Measurements from ENCODE around the gene DNAJB12. TPM values are rescaled to one million over a fixed set of nuclear protein-coding genes. Genes with fewer than 3 reads are reported as not detected.
A peak's percentile ranks its signal among the peaks of the same experiment; 100 is the strongest.

Gene DNAJB12
- total RNA-seq, 2 experiments from 2014 or later = 19.7 to 21.9 TPM

- intact Hi-C loops (cut with DNase I, micrococcal nuclease) = no loop called here
- CTCF ChIA-PET = interaction anchor here (0.6 to 4.9 kb wide), 4 partner anchors 8 to 1246 kb away, joined by 4 to 22 read pairs (median 4); no protein-coding TSS in a partner anchor
- POLR2A ChIA-PET = interaction anchor here (1.0 to 8.2 kb wide), 3 partner anchors 13 to 19 kb away, joined by 4 to 104 read pairs (median 6); no protein-coding TSS in a partner anchor
- Mint-ChIP-seq H3K4me1 (peaks cover 66% of the 10 kb centered on the region), H3K4me3 (no peak overlapping the region), H3K9me3 (ENCODE audit: low read depth) (no peaks in the 10 kb centered on the region), H3K27me3 (no peaks in the 10 kb centered on the region), H3K36me3 (ENCODE audit: low read depth) (peaks cover 6% of the 10 kb centered on the region), H3K27ac (peak overlapping the region; percentile 92)
- ATAC-seq (no peak), DNase-seq (no peak)
Measured at GRCh38 chr10:72316386-72316700, 38.4 kb downstream of the DNAJB12 start.

DNA sequence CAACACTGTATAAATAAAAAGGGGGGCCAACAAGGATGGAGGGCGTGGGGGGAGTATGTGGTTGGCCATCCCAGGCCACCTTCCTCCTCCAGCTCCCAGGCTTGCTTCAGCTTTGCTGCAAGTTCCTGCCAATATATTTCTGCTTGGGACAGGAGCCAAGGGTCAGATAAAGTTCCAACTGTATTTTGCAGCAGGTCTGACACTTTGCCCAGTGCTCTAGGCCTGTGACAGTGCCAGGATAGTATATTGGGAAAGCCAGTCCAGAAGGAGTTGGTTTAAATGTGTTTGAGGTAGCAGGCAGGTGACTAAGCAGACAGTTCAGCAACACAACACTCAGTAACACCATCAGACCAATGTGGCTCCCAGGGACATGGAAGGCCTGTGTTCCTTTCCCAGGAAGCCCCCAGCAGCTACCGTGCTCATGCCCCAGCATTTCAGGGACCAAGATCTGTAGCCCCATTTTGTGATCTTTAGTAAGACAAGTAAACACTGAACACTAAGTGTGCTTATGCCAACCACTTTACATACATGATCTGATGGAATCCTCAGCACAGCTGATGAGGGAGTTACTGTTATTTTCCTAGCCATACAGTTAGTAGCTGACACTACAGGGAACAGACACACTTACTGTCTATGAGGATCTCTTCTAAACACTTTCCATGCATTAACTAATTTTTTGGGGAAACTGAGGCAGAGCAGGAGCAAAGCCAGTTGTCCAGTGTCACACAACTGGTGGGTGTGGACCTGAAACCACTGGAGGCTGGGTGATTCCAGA lies 38.9 kb downstream of the DNAJB12 start:
- Mint-ChIP-seq H3K4me1 (peaks cover 66% of the 10 kb centered on the region), H3K27ac (peak overlapping the region; percentile 92), H3K9me3 (ENCODE audit: low read depth) (no peaks in the 10 kb centered on the region), H3K4me3 (no peak overlapping the region), H3K36me3 (ENCODE audit: low read depth) (peaks cover 6% of the 10 kb centered on the region), H3K27me3 (no peaks in the 10 kb centered on the region)
- no peak for ATAC-seq
- DNase-seq = no peak
- CTCF ChIA-PET = interaction anchor here (0.6 to 1.8 kb wide), 3 partner anchors 9 to 1246 kb away, joined by 4 to 5 read pairs (median 4); no protein-coding TSS in a partner anchor
- POLR2A ChIA-PET = interaction anchor here (0.6 to 8.2 kb wide), 4 partner anchors 11 to 71 kb away, joined by 4 to 104 read pairs (median 8); no protein-coding TSS in a partner anchor
- intact Hi-C loops (cut with DNase I, micrococcal nuclease) = no loop called here

- Mint-ChIP-seq H3K4me3 (no peak overlapping the region), H3K4me1 (peaks cover 66% of the 10 kb centered on the region), H3K27ac (peak overlapping the region; percentile 24), H3K9me3 (ENCODE audit: low read depth) (no peaks in the 10 kb centered on the region), H3K27me3 (no peaks in the 10 kb centered on the region), H3K36me3 (ENCODE audit: low read depth) (peaks cover 6% of the 10 kb centered on the region)
- intact Hi-C loops (cut with DNase I, micrococcal nuclease) = no loop called here
- POLR2A ChIA-PET = interaction anchor here (0.6 to 1.4 kb wide), 3 partner anchors 12 to 98 kb away, joined by 6 to 9 read pairs (median 6); no protein-coding TSS in a partner anchor
- ATAC-seq (no peak), DNase-seq (no peak)
- CTCF ChIA-PET = interaction anchor here (1.8 kb wide), 1 partner anchor 12 kb away, joined by 4 read pairs; no protein-coding TSS in a partner anchor
Measured at GRCh38 chr10:72315054-72315453, 39.7 kb downstream of the DNAJB12 start.

DNA sequence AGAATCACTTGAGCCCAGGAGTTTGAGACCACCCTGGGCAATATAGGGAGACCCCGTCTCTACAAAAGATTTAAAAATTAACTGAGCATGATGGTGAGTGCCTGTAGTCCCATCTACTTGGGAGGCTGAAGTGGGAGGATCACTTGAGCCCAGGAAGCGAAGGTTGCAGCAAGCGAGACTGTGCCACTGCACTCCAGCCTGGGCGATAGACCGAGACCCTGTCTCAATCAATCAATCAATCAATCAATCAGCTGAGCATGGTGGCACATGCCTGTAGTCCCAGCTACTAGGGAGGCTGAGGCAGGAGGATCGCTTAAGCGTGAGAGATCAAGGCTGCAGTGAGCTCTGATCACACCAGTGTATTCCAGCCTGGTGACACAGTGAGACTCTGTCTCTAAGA lies 40.5 kb downstream of the DNAJB12 start:
- POLR2A ChIA-PET = interaction anchor here (1.4 kb wide), 1 partner anchor 18 kb away, joined by 3 read pairs; no protein-coding TSS in a partner anchor
- H3K9me3 Mint-ChIP-seq (ENCODE audit: low read depth) = no peaks in the 10 kb centered on the region

DNA sequence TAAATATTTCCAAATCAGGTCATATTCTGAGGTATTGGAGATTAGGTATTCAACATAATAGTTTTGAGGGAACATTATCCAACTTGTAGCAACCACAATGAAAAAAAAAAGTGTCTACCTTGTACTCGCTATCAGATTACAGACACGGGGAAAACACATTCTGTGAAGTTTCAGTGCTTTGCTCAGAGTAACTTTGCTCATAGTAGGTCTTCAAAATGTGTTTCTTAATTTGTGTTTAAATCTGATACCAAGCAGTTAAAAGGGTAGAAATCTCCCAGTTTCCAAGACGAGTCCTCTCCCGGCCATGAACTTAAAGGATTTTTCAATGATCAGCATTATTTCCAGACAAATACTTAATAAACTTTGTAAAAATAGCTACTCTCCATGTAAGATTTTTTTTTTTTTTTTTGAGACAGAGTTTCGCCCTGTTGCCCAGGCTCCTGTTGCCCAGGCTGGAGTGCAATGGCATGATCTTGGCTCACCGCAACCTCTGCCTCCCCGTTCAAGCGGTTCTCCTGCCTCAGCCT lies 41.8 kb downstream of the DNAJB12 start:
- ATAC-seq = no peak
- no peaks in the 10 kb centered on the region for H3K27me3 Mint-ChIP-seq
- intact Hi-C loops (cut with DNase I, micrococcal nuclease) = no loop called here
- H3K27ac Mint-ChIP-seq = no peak overlapping the region
- peaks cover 75% of the 10 kb centered on the region for H3K4me1 Mint-ChIP-seq
- ChIA-PET POLR2A (interaction anchor here (0.6 to 1.4 kb wide), 3 partner anchors 19 to 44 kb away, joined by 3 to 4 read pairs (median 3); no protein-coding TSS in a partner anchor), CTCF (no interaction called here)
- H3K36me3 Mint-ChIP-seq (ENCODE audit: low read depth) = peaks cover 6% of the 10 kb centered on the region
- no peak overlapping the region for H3K4me3 Mint-ChIP-seq
- DNase-seq = no peak
- H3K9me3 Mint-ChIP-seq (ENCODE audit: low read depth) = no peaks in the 10 kb centered on the region

More for the DNA sequence above, 40.5 kb downstream of the DNAJB12 start:
- intact Hi-C loops (cut with DNase I, micrococcal nuclease) = no loop called here
- Mint-ChIP-seq H3K27me3 (no peaks in the 10 kb centered on the region), H3K36me3 (ENCODE audit: low read depth) (peaks cover 6% of the 10 kb centered on the region), H3K27ac (no peak overlapping the region), H3K4me3 (no peak overlapping the region), H3K4me1 (peaks cover 73% of the 10 kb centered on the region)
- DNase-seq = no peak
- no peak for ATAC-seq
- CTCF ChIA-PET = interaction anchor here (1.8 kb wide), 1 partner anchor 12 kb away, joined by 4 read pairs; no protein-coding TSS in a partner anchor

- Mint-ChIP-seq H3K4me1 (peaks cover 74% of the 10 kb centered on the region), H3K27me3 (no peaks in the 10 kb centered on the region), H3K27ac (peak overlapping the region; percentile 11), H3K4me3 (no peak overlapping the region), H3K9me3 (ENCODE audit: low read depth) (no peaks in the 10 kb centered on the region), H3K36me3 (ENCODE audit: low read depth) (peaks cover 3% of the 10 kb centered on the region)
- POLR2A ChIA-PET = interaction anchor here (0.6 to 1.4 kb wide), 4 partner anchors 8 to 147 kb away, joined by 3 to 4 read pairs (median 4); no protein-coding TSS in a partner anchor
- intact Hi-C loops (cut with DNase I, micrococcal nuclease) = no loop called here
- CTCF ChIA-PET = interaction anchor here (1.6 to 1.9 kb wide), 2 partner anchors 9 to 21 kb away, joined by 3 to 6 read pairs; no protein-coding TSS in a partner anchor
- DNase-seq = peak; percentile 57
- ATAC-seq = peak; percentile 76
Measured at GRCh38 chr10:72311667-72312066, 43.1 kb downstream of the DNAJB12 start.

DNA sequence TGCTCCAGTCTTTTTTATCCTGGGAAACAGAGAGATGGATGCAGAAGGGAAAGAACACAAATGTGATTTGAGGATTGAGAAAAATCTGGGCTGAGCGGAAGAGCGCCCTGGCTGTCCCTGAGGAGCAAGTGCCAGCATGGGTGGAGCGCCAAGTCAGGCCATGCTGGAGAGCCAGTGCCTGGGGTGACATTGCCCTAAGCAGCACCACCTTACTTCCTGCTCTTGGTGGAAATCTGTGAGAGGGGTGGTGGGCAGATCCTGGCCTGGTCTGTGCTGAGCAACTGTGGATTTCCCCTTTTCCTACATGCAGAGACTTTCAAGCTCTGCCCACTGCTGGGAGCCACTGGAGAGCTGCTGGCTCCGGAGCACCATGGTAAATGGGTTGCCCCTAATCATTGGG lies 44.1 kb downstream of the DNAJB12 start:
- Mint-ChIP-seq H3K9me3 (ENCODE audit: low read depth) (no peaks in the 10 kb centered on the region), H3K27ac (peak overlapping the region; percentile 89), H3K27me3 (no peaks in the 10 kb centered on the region), H3K36me3 (ENCODE audit: low read depth) (no peaks in the 10 kb centered on the region), H3K4me1 (peaks cover 72% of the 10 kb centered on the region), H3K4me3 (no peak overlapping the region)
- CTCF ChIA-PET = interaction anchor here (1.9 kb wide), 1 partner anchor 10 kb away, joined by 6 read pairs; no protein-coding TSS in a partner anchor
- no peak for ATAC-seq
- intact Hi-C loops (cut with DNase I, micrococcal nuclease) = no loop called here
- POLR2A ChIA-PET = interaction anchor here (1.4 kb wide), 1 partner anchor 11 kb away, joined by 4 read pairs; no protein-coding TSS in a partner anchor
- no peak for DNase-seq

DNA sequence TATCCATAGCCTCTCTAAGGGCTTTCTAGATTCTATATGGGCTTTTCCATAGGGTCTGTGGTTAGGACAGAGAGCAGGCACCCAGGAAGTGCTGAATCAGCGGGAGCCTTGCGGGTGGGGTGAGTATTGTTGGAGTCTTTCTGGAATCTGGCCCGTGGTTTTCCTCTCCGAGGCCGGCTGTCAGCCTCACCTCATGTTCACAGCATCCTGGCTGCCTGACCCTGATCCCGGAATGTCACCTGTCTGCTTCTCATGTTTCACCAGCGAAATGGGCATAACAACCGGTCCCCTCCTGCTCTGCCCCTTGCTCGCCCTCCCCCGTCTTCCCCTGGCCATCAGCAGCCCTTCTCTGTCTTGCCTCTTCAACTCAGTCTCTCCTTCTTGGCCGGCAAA lies 44.5 kb downstream of the DNAJB12 start:
- ATAC-seq = no peak
- CTCF ChIA-PET = interaction anchor here (1.9 kb wide), 1 partner anchor 10 kb away, joined by 6 read pairs; no protein-coding TSS in a partner anchor
- no peaks in the 10 kb centered on the region for H3K36me3 Mint-ChIP-seq (ENCODE audit: low read depth)

GRCh38 chr10:72309290-72310240 lies 45.2 kb downstream of the DNAJB12 start:
- ATAC-seq (no peak), DNase-seq (peak; percentile 57)
- POLR2A ChIA-PET = interaction anchor here (0.6 to 1.6 kb wide), 7 partner anchors 10 to 225 kb away, joined by 3 to 18 read pairs (median 6); partner anchors contain the start of gene DDIT4
- Mint-ChIP-seq H3K4me1 (peaks cover 71% of the 10 kb centered on the region), H3K36me3 (ENCODE audit: low read depth) (no peaks in the 10 kb centered on the region), H3K9me3 (ENCODE audit: low read depth) (no peaks in the 10 kb centered on the region), H3K27ac (peak overlapping the region; percentile 89), H3K4me3 (peak overlapping the region; percentile 26), H3K27me3 (no peaks in the 10 kb centered on the region)
- intact Hi-C loops (cut with DNase I, micrococcal nuclease) = no loop called here
- CTCF ChIA-PET = interaction anchor here (0.5 to 1.8 kb wide), 7 partner anchors 9 to 192 kb away, joined by 3 to 22 read pairs (median 3); no protein-coding TSS in a partner anchor

More for the DNA sequence above, 44.5 kb downstream of the DNAJB12 start:
- Mint-ChIP-seq H3K4me1 (peaks cover 72% of the 10 kb centered on the region), H3K27me3 (no peaks in the 10 kb centered on the region), H3K9me3 (ENCODE audit: low read depth) (no peaks in the 10 kb centered on the region), H3K4me3 (no peak overlapping the region), H3K27ac (peak overlapping the region; percentile 89)
- intact Hi-C loops (cut with DNase I, micrococcal nuclease) = no loop called here
- POLR2A ChIA-PET = no interaction called here
- no peak for DNase-seq

DNA sequence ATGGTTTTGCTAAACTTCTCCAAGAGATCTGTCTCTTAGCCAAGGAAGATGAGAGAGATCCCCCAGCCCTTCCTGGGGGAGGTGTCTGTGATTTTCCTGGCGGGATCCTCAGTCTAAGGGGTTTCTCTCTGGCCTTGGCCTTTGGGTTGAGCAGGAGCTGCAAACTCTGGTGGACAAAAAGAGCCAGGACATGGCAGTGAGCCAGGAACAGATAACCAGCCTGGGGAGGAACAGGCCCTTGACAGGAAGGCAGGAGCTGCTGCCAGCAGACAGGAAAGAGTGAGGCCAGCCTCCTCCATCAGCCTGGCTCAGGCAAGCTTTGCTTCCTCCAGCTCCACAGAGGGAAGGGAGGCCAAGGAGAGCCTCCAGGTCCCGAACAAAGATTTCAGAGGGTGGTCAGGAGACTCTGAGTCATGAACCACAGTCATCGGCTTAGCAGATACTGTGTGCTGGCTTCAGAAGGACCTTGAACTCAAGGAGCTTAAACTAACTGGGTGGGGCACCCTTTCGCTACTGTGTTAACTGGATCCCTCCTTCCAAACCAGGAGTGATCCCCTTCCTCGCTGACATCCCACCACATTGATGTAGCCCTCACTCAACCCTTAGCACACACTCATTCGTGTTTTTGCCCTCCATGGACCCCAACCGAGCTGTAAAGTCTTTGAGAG lies 46.3 kb downstream of the DNAJB12 start:
- Mint-ChIP-seq H3K27ac (peak overlapping the region; percentile 89), H3K9me3 (ENCODE audit: low read depth) (no peaks in the 10 kb centered on the region), H3K4me1 (peaks cover 74% of the 10 kb centered on the region), H3K4me3 (peak overlapping the region; percentile 9), H3K36me3 (ENCODE audit: low read depth) (no peaks in the 10 kb centered on the region), H3K27me3 (no peaks in the 10 kb centered on the region)
- CTCF ChIA-PET = interaction anchor here (0.5 to 1.8 kb wide), 10 partner anchors 10 to 191 kb away, joined by 3 to 22 read pairs (median 3); no protein-coding TSS in a partner anchor
- ATAC-seq = peak; percentile 26
- intact Hi-C loops (cut with DNase I, micrococcal nuclease) = no loop called here
- peak; percentile 68 for DNase-seq
- POLR2A ChIA-PET = interaction anchor here (0.6 to 1.6 kb wide), 8 partner anchors 11 to 224 kb away, joined by 3 to 18 read pairs (median 6); partner anchors contain the start of gene DDIT4
